H1 (cell line): ENCODE results near the gene KCNAB2. TPM values are rescaled to one million over a fixed set of nuclear protein-coding genes. Genes with fewer than 3 reads are reported as not detected.

Experiments used
- CTCF ChIA-PET: fragments of 300-600 bp; sonication (Branson Sonifier 250); formaldehyde crosslinking; loops from one replicate; lab custom pipeline; 2021; ENCODE audit not compliant: partially characterized antibody; lab: Charles Lee
- POLR2A ChIA-PET: fragments of 300-600 bp; sonication (Branson Sonifier 250); formaldehyde crosslinking; loops from one replicate; lab custom pipeline; 2021; ENCODE audit warnings: inconsistent platforms; ENCODE audit not compliant: partially characterized antibody; lab: Charles Lee
- DNase-seq, 2 experiments: peaks; one replicate each; pipeline versions ENCODE4 v3.0.0 to v3.0.0-alpha.2; 2010 to 2022; ENCODE audit warnings: low spot score in 2 of 2, low read depth in 1 of 2, mixed read lengths in 1 of 2
- FAIRE-seq: peaks from 2 replicates; lab custom pipeline; 2011; peaks lifted over from hg19 to GRCh38; lab: Jason Lieb, UNC
- H2AFZ ChIP-seq: 2 replicates; pipeline ENCODE4 v1.8.1; 2012; ENCODE audit warnings: low read length, inconsistent platforms
- H2AK5ac ChIP-seq: 2 replicates; pipeline ENCODE4 v1.6.1; 2013; ENCODE audit warnings: low read depth, low read length
- H2BK120ac ChIP-seq: replicated peaks from 2 replicates; pipeline ENCODE3; 2013; ENCODE audit warnings: low read depth, low read length, inconsistent platforms
- H2BK12ac ChIP-seq: 2 replicates; pipeline ENCODE4 v1.6.1; 2013; ENCODE audit warnings: low read depth, low read length
- H2BK15ac ChIP-seq: 2 replicates; pipeline ENCODE4 v1.6.1; 2013; ENCODE audit warnings: low read length
- H2BK20ac ChIP-seq: 2 replicates; pipeline ENCODE4 v1.6.1; 2013; ENCODE audit warnings: low read length
- H2BK5ac ChIP-seq: 2 replicates; pipeline ENCODE4 v1.6.1; 2013; ENCODE audit warnings: low read depth, low read length
- H3K14ac ChIP-seq: 2 replicates; pipeline ENCODE4 v1.6.1; 2013; ENCODE audit warnings: inconsistent platforms; ENCODE audit not compliant: insufficient read length
- H3K18ac ChIP-seq: 2 replicates; pipeline ENCODE4 v1.6.1; 2013; ENCODE audit warnings: low read length; ENCODE audit errors: extremely low read depth
- H3K23ac ChIP-seq: 2 replicates; pipeline ENCODE4 v1.6.1; 2013; ENCODE audit warnings: inconsistent platforms; ENCODE audit not compliant: insufficient read length
- H3K23me2 ChIP-seq: 2 replicates; pipeline ENCODE4 v1.6.1; 2013; ENCODE audit warnings: low read depth, low read length
- H3K27ac ChIP-seq: 2 replicates; pipeline ENCODE4 v1.6.1; 2011; ENCODE audit warnings: low read depth, low read length, inconsistent platforms
- H3K27me3 ChIP-seq, 4 experiments: replicated peaks in 1 of 4; 1 replicate in 1 of 4; 2 replicates in 3 of 4; pipeline versions ENCODE4 v1.6.1 to v1.8.1; 2011 to 2013; ENCODE audit warnings: low read length in 3 of 4, mild to moderate bottlenecking in 3 of 4, inconsistent platforms in 2 of 4, mixed read lengths in 2 of 4, moderate library complexity in 1 of 4; ENCODE audit not compliant: control insufficient read depth in 3 of 4, insufficient read depth in 3 of 4; ENCODE audit errors: extremely low read depth in 1 of 4
- H3K36me3 ChIP-seq, 4 experiments: 2 replicates each; pipeline versions ENCODE4 v1.6.1 to v1.8.1; 2011 to 2013; ENCODE audit warnings: mild to moderate bottlenecking in 4 of 4, low read length in 3 of 4, moderate library complexity in 2 of 4, control low read depth in 1 of 4, inconsistent platforms in 1 of 4; ENCODE audit not compliant: insufficient read depth in 4 of 4, control insufficient read depth in 2 of 4
- H3K4ac ChIP-seq: replicated peaks from 2 replicates; pipeline ENCODE3; 2013; ENCODE audit warnings: low read length, low read depth, mixed read lengths, inconsistent platforms; ENCODE audit not compliant: insufficient read length
- H3K4me1 ChIP-seq, 4 experiments: replicated peaks in 1 of 4; 1 replicate in 1 of 4; 2 replicates in 3 of 4; pipeline versions ENCODE4 v1.6.1 to v1.8.1; 2011 to 2013; ENCODE audit warnings: low read length in 3 of 4, inconsistent platforms in 2 of 4, mixed read lengths in 1 of 4; ENCODE audit not compliant: insufficient read depth in 4 of 4, control insufficient read depth in 3 of 4
- H3K4me2 ChIP-seq, 2 experiments: 2 replicates each; pipeline versions ENCODE4 v1.6.1 to v1.8.1; 2011 to 2013; ENCODE audit warnings: low read depth in 2 of 2, low read length in 2 of 2, control low read depth in 1 of 2, inconsistent platforms in 1 of 2, mild to moderate bottlenecking in 1 of 2; ENCODE audit not compliant: insufficient read depth in 1 of 2
- H3K4me3 ChIP-seq, 4 experiments: fragments of 200-600, 300-600 bp in 1 of 4; sonication (generic), shearing (Covaris generic), sonication (Bioruptor Twin) in 1 of 4; 2 replicates each; pipeline versions ENCODE4 v1.5.1 to v1.8.1; 2011 to 2016; ENCODE audit warnings: low read length in 4 of 4, low read depth in 3 of 4, control low read depth in 2 of 4, inconsistent platforms in 2 of 4, mild to moderate bottlenecking in 2 of 4, mixed read lengths in 1 of 4, moderate library complexity in 1 of 4; ENCODE audit not compliant: insufficient read depth in 2 of 4; ENCODE audit errors: extremely low read depth in 1 of 4
- H3K56ac ChIP-seq: replicated peaks from 2 replicates; pipeline ENCODE3; 2013; ENCODE audit warnings: low read depth, mild to moderate bottlenecking, mixed read lengths, low read length, inconsistent platforms; ENCODE audit not compliant: insufficient read length
- H3K79me1 ChIP-seq: 2 replicates; pipeline ENCODE4 v1.6.1; 2013; ENCODE audit warnings: low read depth, low read length, control low read depth
- H3K79me2 ChIP-seq, 2 experiments: 2 replicates each; pipeline versions ENCODE4 v1.6.1 to v1.8.1; 2012 to 2013; ENCODE audit warnings: low read length in 2 of 2, mild to moderate bottlenecking in 2 of 2, inconsistent platforms in 1 of 2; ENCODE audit not compliant: insufficient read depth in 2 of 2, control insufficient read depth in 1 of 2
- H3K9ac ChIP-seq, 4 experiments: replicated peaks in 1 of 4; 1 replicate in 1 of 4; 2 replicates in 3 of 4; pipeline versions ENCODE4 v1.6.1 to v1.8.1; 2011 to 2013; ENCODE audit warnings: low read depth in 3 of 4, low read length in 3 of 4, control low read depth in 2 of 4, mild to moderate bottlenecking in 2 of 4, moderate library complexity in 2 of 4, inconsistent platforms in 1 of 4; ENCODE audit errors: extremely low read depth in 1 of 4
- H3K9me3 ChIP-seq, 2 experiments: 2 replicates each; pipeline versions ENCODE4 v1.6.1 to v1.8.1; 2012 to 2013; ENCODE audit warnings: mild to moderate bottlenecking in 2 of 2, moderate library complexity in 2 of 2, control low read depth in 1 of 2, inconsistent platforms in 1 of 2, low read depth in 1 of 2, low read length in 1 of 2, mixed read lengths in 1 of 2; ENCODE audit not compliant: insufficient read depth in 2 of 2
- H4K20me1 ChIP-seq, 2 experiments: replicated peaks in 1 of 2; 2 replicates each; pipeline versions ENCODE3 to v1.8.1; 2011 to 2013; ENCODE audit warnings: inconsistent platforms in 2 of 2, low read length in 2 of 2, mild to moderate bottlenecking in 1 of 2; ENCODE audit not compliant: insufficient read depth in 2 of 2, control insufficient read depth in 1 of 2
- H4K5ac ChIP-seq: 2 replicates; pipeline ENCODE4 v1.6.1; 2013; ENCODE audit warnings: low read length, low read depth, mixed read lengths, inconsistent platforms; ENCODE audit not compliant: insufficient read length
- H4K8ac ChIP-seq: 2 replicates; pipeline ENCODE4 v1.8.0; 2013; ENCODE audit warnings: mild to moderate bottlenecking, moderate library complexity, low read length, inconsistent platforms; ENCODE audit not compliant: insufficient read depth; ENCODE audit errors: extremely low read depth
- H4K91ac ChIP-seq: replicated peaks from 2 replicates; pipeline ENCODE3; 2013; ENCODE audit warnings: low read length, mixed read lengths, inconsistent platforms; ENCODE audit not compliant: insufficient read length
- ATF2 ChIP-seq: IDR thresholded peaks from 2 replicates; pipeline ENCODE4 v1.6.1; 2012; ENCODE audit warnings: low read length, inconsistent platforms
- BRCA1 ChIP-seq: IDR thresholded peaks from 2 replicates; pipeline ENCODE4 v1.6.1; 2012; ENCODE audit warnings: low read depth, low read length, improper control_type of control experiment
- CEBPB ChIP-seq: IDR thresholded peaks from 2 replicates; pipeline ENCODE4 v1.6.1; 2012; ENCODE audit warnings: low read depth, low read length
- CTBP2 ChIP-seq: IDR thresholded peaks from 2 replicates; pipeline ENCODE4 v1.7.0; 2011; ENCODE audit warnings: borderline replicate concordance, mild to moderate bottlenecking, moderate library complexity, mixed read lengths, low read length; ENCODE audit not compliant: insufficient read depth, insufficient read length
- E2F6 ChIP-seq: IDR thresholded peaks from 2 replicates; pipeline ENCODE4 v1.6.1; 2012; ENCODE audit warnings: inconsistent platforms
- KDM4A ChIP-seq: IDR thresholded peaks from one replicate; pipeline ENCODE4 v1.7.1; 2012; ENCODE audit warnings: low read depth, mild to moderate bottlenecking, moderate library complexity, low read length, inconsistent platforms; ENCODE audit not compliant: severe bottlenecking
- MAX ChIP-seq: IDR thresholded peaks from 2 replicates; pipeline ENCODE4 v1.6.1; 2012; ENCODE audit warnings: inconsistent platforms
- SIN3A ChIP-seq, 2 experiments: IDR thresholded peaks in 1 of 2; conservative IDR thresholded peaks in 1 of 2; 2 replicates each; pipeline ENCODE4 v1.6.1; 2011 to 2012; ENCODE audit warnings: low read length in 2 of 2, improper control_type of control experiment in 1 of 2, low read depth in 1 of 2, mild to moderate bottlenecking in 1 of 2
- SUZ12 ChIP-seq: fragments of 200-600 bp; sonication (generic); IDR thresholded peaks from 2 replicates; pipeline ENCODE4 v1.6.1; 2012; ENCODE audit warnings: mild to moderate bottlenecking, inconsistent platforms, low read length, moderate library complexity, mixed read lengths
- YY1 ChIP-seq: IDR thresholded peaks from 2 replicates; pipeline ENCODE4 v1.6.1; 2011; ENCODE audit warnings: low read depth, mild to moderate bottlenecking, low read length
- WGBS, 2 experiments: shearing (Covaris generic) in 1 of 2; methylation state at CpG; one replicate each; pipeline versions ENCODE4 v1.1.6 to v1.1.7; 2013 to 2015; ENCODE audit warnings: low lambda C conversion rate in 2 of 2, mixed read lengths in 2 of 2, inconsistent platforms in 1 of 2, low coverage in 1 of 2, missing lambda C conversion rate in 1 of 2; ENCODE audit not compliant: insufficient replicate concordance in 2 of 2, insufficient coverage in 1 of 2, insufficient read length in 1 of 2; ENCODE audit errors: extremely low coverage in 1 of 2, missing lambda C conversion rate in 1 of 2; 5-methylcytosine and 5-hydroxymethylcytosine counted together
- polyA plus RNA-seq, 7 experiments: library from polyadenylated mRNA; depleted of rRNA in 3 of 7; stranded (reverse) in 5 of 7; unstranded in 2 of 7; fragments of >200 nt in 5 of 7; fragments of 200-250 nt in 2 of 7; gene quantifications; 1 replicate in 5 of 7; 2 replicates in 1 of 7; 4 replicates in 1 of 7; pipeline versions ENCODE4 v1.2.1 to v1.2.3, GENCODE V29; 2011 to 2013; ENCODE audit warnings: missing spikeins in 2 of 7, mixed read lengths in 2 of 7
- total RNA-seq: library from RNA; stranded (reverse); fragmentation: NEBNext Ultra II Directional; extraction: Animal tissue kit (Norgen Biotek cat#: 25700); gene quantifications from 2 replicates; pipeline ENCODE4 v1.2.1, GENCODE V29; 2021

KCNAB2 gene
- total and polyA plus RNA-seq, 2 of the 8 experiments (the other 6 are each of a cell fraction or from before 2014, with no cell fraction given), result 4.5 to 7.0 TPM

GRCh38 chr1:6045110-6045502 is 582 bp upstream of the KCNAB2 start:
- H2BK120ac ChIP-seq, result no peak overlapping the region
- FAIRE-seq (no peak), DNase-seq (no peak)
- no peak overlapping the region for H2AFZ ChIP-seq
- H3K4me1 ChIP-seq, result no peaks in the 10 kb centered on the region
- ChIA-PET CTCF (interaction anchor here (0.9 to 5.7 kb wide), 10 partner anchors 7 to 160 kb away, joined by 3 to 43 read pairs (median 4); no protein-coding TSS in a partner anchor), POLR2A (no interaction called here)
- H2BK12ac ChIP-seq, result no peak overlapping the region
- peak overlapping the region; percentile 23 for H4K8ac ChIP-seq
- H3K23me2 ChIP-seq, result no peaks in the 10 kb centered on the region
- WGBS, 2 experiments, result 86% methylated on average over 9 of the region's 9 CpGs; no CpG with 5 or more reads in 1 of the 2 experiments
- no peaks in the 10 kb centered on the region for H3K79me2 ChIP-seq
- H3K9me3 ChIP-seq, result no peaks in the 10 kb centered on the region
- no peaks in the 10 kb centered on the region for H3K36me3 ChIP-seq
- H3K23ac ChIP-seq, result no peak overlapping the region
- no peak overlapping the region for H2AK5ac ChIP-seq
- no peak overlapping the region; the same call in 1 of the 2 replicates for H2BK5ac ChIP-seq
- no peak overlapping the region for H2BK20ac ChIP-seq
- H3K79me1 ChIP-seq, result no peaks in the 10 kb centered on the region; the same call in 1 of the 2 replicates
- no peak overlapping the region for H3K14ac ChIP-seq
- no peak overlapping the region for H3K4me3 ChIP-seq
- H3K27me3 ChIP-seq, result no peaks in the 10 kb centered on the region
- H3K56ac ChIP-seq, result no peak overlapping the region
- H2BK15ac ChIP-seq, result 0 out of 2 replicates have a peak overlapping the region, but pooled peaks have one; percentile 46
- H3K27ac ChIP-seq, result no peak overlapping the region
- H3K4ac ChIP-seq, result no peak overlapping the region
- H3K9ac ChIP-seq, result no peak overlapping the region
- peaks cover 2 to 6% of the 10 kb centered on the region in 2 experiments for H4K20me1 ChIP-seq
- no peak overlapping the region for H3K4me2 ChIP-seq
- no peak overlapping the region for H3K18ac ChIP-seq
- no peak overlapping the region for H4K5ac ChIP-seq
- H4K91ac ChIP-seq, result no peak overlapping the region
- TF ChIP-seq SUZ12 (no peak), ATF2 (no peak), BRCA1 (no peak), KDM4A (no peak), SIN3A (conservative IDR thresholded peaks at IDR 0.05 in 1 of 2, IDR thresholded peaks at IDR 0.05 in 1 of 2; ENCODE audit: low read depth in 1 of 2, low read length in 2 of 2) (no peak), MAX (no peak), YY1 (no peak), CEBPB (no peak), E2F6 (no peak), CTBP2 (no peak)
